Hepatocyte (in vitro differentiated cells): ENCODE data around the gene MARF1.

Source experiments
- EZH2 ChIP-seq: fragments of 200-600 bp; sonication (generic); IDR thresholded peaks from 2 replicates; pipeline ENCODE4 v1.6.1; 2016; ENCODE audit warnings: antibody characterized with exemption, mild to moderate bottlenecking, borderline replicate concordance
- EZH2phosphoT487 ChIP-seq: fragments of 200-600 bp; sonication (generic); IDR thresholded peaks from one replicate; pipeline ENCODE4 v1.6.1; 2018; ENCODE audit warnings: antibody characterized with exemption, mild to moderate bottlenecking, low read depth, moderate library complexity; ENCODE audit not compliant: unreplicated experiment, severe bottlenecking
- TF ChIP-seq, protein P1 (sequence below): fragments of 200-600 bp; sonication (generic); IDR thresholded peaks from 2 replicates; pipeline ENCODE4 v1.5.1; 2016; ENCODE audit warnings: antibody characterized with exemption, mild to moderate bottlenecking; ENCODE audit not compliant: poor library complexity

DNA sequence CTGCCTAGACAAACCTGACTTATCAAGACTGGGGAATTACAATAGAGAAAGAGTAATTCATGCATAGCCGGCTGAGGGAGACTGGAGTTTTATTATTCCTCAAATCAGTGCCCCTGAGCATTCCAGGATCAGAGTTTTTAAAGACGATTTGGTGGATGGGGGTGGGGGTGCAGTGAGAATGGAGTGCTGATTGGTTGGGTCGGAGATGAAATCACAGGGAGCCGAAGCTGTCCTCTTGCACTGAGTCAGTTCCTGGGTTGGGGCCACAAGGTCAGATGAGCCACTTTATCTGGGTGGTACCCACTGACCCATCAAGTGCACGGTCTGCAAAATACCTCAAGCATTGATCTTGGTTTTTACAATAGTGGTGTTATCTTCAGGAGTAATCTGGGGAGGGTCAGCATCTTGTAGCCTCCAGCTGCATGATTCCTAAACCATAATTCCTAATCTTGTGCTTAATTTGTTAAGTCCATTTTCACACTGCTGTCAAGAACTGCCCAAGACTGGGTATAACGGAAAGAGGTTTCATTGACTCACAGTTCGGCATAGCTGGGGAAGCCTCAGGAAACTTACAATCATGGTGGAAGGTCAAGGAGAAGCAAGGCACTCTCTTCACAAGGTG is 69.6 kb downstream of the MARF1 start:
- TF ChIP-seq, protein P1, sequence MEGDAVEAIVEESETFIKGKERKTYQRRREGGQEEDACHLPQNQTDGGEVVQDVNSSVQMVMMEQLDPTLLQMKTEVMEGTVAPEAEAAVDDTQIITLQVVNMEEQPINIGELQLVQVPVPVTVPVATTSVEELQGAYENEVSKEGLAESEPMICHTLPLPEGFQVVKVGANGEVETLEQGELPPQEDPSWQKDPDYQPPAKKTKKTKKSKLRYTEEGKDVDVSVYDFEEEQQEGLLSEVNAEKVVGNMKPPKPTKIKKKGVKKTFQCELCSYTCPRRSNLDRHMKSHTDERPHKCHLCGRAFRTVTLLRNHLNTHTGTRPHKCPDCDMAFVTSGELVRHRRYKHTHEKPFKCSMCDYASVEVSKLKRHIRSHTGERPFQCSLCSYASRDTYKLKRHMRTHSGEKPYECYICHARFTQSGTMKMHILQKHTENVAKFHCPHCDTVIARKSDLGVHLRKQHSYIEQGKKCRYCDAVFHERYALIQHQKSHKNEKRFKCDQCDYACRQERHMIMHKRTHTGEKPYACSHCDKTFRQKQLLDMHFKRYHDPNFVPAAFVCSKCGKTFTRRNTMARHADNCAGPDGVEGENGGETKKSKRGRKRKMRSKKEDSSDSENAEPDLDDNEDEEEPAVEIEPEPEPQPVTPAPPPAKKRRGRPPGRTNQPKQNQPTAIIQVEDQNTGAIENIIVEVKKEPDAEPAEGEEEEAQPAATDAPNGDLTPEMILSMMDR: no peak
- no peak for TF ChIP-seq EZH2
- no peak for TF ChIP-seq EZH2phosphoT487
